ENCODE measurements around the gene MECP2.

- no peak for TF ChIP-seq TAF1 (IDR thresholded peaks at IDR 0.05; ENCODE audit: borderline replicate concordance, insufficient read depth, low read length)
- TF ChIP-seq POLR2AphosphoS5 (IDR thresholded peaks at IDR 0.05; ENCODE audit: low read depth, low read length), result no peak
These were observed 123.4 kb downstream of the MECP2 start for GRCh38 chrX:153974003-153974725.

All from PFSK-1 (cell line).